Memory B cell (primary cell): ENCODE data around the gene MT1B.

Experiments used
- ATAC-seq: fragments of 150-1000 bp; cut with Tn5 transposase; 2 replicates; pipeline ENCODE4 v1.10.0; 2021; ENCODE audit warnings: low read depth, mild to moderate bottlenecking, moderate library complexity
- DNase-seq, 2 donors: peaks; one replicate each; pipeline ENCODE4 v3.0.0; 2022; ENCODE audit warnings: low spot score in 2 of 2
- H3K27ac Mint-ChIP-seq: one replicate; pipeline ENCODE4 v1.8.0; 2022; ENCODE audit warnings: mild to moderate bottlenecking, moderate library complexity, mixed read lengths
- H3K27me3 Mint-ChIP-seq: one replicate; pipeline ENCODE4 v1.8.0; 2022; ENCODE audit warnings: mixed read lengths
- H3K36me3 Mint-ChIP-seq: one replicate; pipeline ENCODE4 v1.8.0; 2022; ENCODE audit warnings: mild to moderate bottlenecking, mixed read lengths
- H3K4me1 Mint-ChIP-seq: one replicate; pipeline ENCODE4 v1.8.0; 2022; ENCODE audit warnings: mixed read lengths
- H3K4me3 Mint-ChIP-seq: one replicate; pipeline ENCODE4 v1.8.0; 2022; ENCODE audit warnings: mild to moderate bottlenecking, moderate library complexity, mixed read lengths
- H3K9me3 Mint-ChIP-seq: one replicate; pipeline ENCODE4 v1.8.0; 2022; ENCODE audit warnings: mixed read lengths

The MT1B gene

DNA sequence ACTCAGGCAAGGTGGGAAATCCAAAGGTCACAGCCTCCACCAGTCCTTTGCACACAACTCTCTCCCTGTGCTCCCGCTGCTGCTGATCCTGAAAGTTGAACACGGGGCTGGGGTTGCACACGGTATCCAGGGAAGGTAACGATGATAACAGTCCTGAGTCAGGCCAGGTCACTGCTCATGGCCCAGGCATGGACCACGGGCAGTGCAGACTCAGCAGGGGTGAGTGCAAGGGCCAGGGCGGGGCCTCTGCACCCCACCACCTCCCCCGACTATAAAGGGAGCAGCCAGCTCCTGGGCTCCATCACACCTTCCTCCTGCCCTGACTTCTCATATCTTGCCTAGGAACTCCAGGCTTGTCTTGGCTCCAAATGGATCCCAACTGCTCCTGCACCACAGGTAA is at the start of gene MT1B:
Gene MT1B (plus strand): TSS at position 301 of the 400 bp plus-strand sequence. CDS start 68 bp downstream, at position 369.
- Mint-ChIP-seq H3K27ac (no peak within 1 kb of the TSS), H3K36me3 (no peaks in the 10 kb centered on the region), H3K4me3 (no peak within 1 kb of the TSS), H3K27me3 (peaks cover 5% of the 10 kb centered on the region), H3K4me1 (peaks cover 9% of the 10 kb centered on the region), H3K9me3 (no peaks in the 10 kb centered on the region)
- DNase-seq (no peak), ATAC-seq (no peak)

DNA sequence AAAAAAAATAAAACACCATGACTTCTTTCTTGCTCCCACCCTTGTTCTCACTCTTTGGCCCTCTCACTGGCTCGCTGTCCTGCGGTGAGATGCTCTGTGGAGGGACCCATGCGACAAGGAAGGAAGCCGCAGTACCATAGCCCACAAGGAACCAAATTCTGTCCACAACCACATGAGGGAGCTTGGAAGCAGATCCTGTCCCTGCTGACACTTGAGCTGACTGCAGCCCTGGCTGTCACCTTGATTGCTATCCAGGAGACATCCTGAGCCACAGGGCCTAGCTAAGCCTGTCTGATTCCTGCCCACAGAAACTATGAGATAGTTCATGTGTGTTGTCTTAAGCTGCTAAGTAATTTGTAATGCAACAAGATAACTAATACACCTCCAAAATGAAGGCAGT is 48.1 kb upstream of the MT1B start:
- Mint-ChIP-seq H3K4me3 (no peak overlapping the region), H3K9me3 (no peaks in the 10 kb centered on the region), H3K36me3 (no peaks in the 10 kb centered on the region), H3K4me1 (peaks cover 10% of the 10 kb centered on the region), H3K27me3 (peaks cover 10% of the 10 kb centered on the region), H3K27ac (no peak overlapping the region)
- no peak for ATAC-seq
- no peak for DNase-seq

DNA sequence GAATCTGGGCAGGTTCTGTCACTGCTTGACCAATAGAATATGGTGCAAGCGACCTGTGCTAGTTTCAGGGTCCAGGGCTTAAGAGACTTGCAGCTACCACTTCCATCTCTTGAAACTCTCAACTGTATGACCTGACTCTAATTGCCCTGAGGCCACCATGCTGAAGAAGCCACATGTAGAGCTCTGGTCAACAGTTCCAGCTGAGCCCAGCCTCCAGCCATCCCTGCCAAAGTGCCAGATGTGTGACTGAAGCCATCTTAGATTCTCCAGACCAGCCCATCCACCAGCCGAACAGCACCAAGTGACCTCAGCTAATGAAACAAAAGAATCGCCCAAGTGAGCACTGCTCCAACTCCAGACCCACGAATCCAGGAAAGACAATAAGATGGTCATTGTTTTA is 46.7 kb upstream of the MT1B start:
- H3K36me3 Mint-ChIP-seq, result no peaks in the 10 kb centered on the region
- H3K27me3 Mint-ChIP-seq, result peaks cover 10% of the 10 kb centered on the region
- no peak overlapping the region for H3K27ac Mint-ChIP-seq
- ATAC-seq, result no peak
- peaks cover 17% of the 10 kb centered on the region for H3K4me1 Mint-ChIP-seq
- H3K4me3 Mint-ChIP-seq, result no peak overlapping the region
- H3K9me3 Mint-ChIP-seq, result no peaks in the 10 kb centered on the region
- DNase-seq, result no peak

GRCh38 chr16:56605475-56605874 is 46.2 kb upstream of the MT1B start:
- no peaks in the 10 kb centered on the region for H3K9me3 Mint-ChIP-seq
- H3K4me3 Mint-ChIP-seq, result no peak overlapping the region
- ATAC-seq (no peak), DNase-seq (no peak)
- peaks cover 7% of the 10 kb centered on the region for H3K27me3 Mint-ChIP-seq
- H3K27ac Mint-ChIP-seq, result no peak overlapping the region
- peaks cover 18% of the 10 kb centered on the region for H3K4me1 Mint-ChIP-seq
- no peaks in the 10 kb centered on the region for H3K36me3 Mint-ChIP-seq

- peaks cover 22% of the 10 kb centered on the region for H3K4me1 Mint-ChIP-seq
- no peak for DNase-seq
Observed at GRCh38 chr16:56606071-56606475, 45.6 kb upstream of the MT1B start.

DNA sequence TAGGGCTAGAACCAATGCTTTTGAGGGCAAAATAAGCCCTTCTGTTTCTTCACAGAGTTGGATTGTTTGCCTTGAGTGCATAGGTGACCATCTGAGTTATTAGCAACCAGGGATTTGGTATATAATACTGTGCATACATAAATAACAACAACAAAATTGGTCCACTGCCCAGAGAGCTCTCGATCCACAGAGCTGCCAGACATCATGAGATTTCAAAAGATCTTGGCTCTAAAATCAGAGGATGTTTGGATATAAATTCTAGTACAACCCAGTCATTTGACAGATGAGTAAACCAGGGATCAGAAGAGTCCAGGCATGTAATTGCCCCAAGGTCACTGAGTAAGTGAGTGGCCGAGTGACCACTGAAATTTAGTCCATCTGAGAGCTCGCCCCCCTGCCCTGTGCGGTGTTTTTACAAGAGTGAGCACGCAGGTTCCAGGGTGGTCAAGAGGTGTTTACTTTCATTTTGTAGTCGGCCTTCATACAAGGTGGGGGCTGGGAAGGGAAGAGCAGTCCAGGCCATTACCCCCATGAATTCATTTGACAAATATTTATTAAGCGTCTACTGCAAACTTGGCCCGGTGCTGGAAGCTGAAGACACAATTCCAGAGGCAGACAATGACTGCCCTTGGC is 45.1 kb upstream of the MT1B start:
- peak overlapping the region; percentile 27 for H3K4me3 Mint-ChIP-seq
- no peaks in the 10 kb centered on the region for H3K36me3 Mint-ChIP-seq
- H3K9me3 Mint-ChIP-seq, result no peaks in the 10 kb centered on the region
- ATAC-seq (no peak), DNase-seq (no peak)
- peak overlapping the region; percentile 17 for H3K27ac Mint-ChIP-seq
- peaks cover 2% of the 10 kb centered on the region for H3K27me3 Mint-ChIP-seq
- peaks cover 26% of the 10 kb centered on the region for H3K4me1 Mint-ChIP-seq

More at GRCh38 chr16:56606071-56606475, 45.6 kb upstream of the MT1B start:
- Mint-ChIP-seq H3K27me3 (peaks cover 3% of the 10 kb centered on the region), H3K36me3 (no peaks in the 10 kb centered on the region), H3K4me3 (no peak overlapping the region), H3K9me3 (no peaks in the 10 kb centered on the region), H3K27ac (no peak overlapping the region)
- ATAC-seq, result no peak

DNA sequence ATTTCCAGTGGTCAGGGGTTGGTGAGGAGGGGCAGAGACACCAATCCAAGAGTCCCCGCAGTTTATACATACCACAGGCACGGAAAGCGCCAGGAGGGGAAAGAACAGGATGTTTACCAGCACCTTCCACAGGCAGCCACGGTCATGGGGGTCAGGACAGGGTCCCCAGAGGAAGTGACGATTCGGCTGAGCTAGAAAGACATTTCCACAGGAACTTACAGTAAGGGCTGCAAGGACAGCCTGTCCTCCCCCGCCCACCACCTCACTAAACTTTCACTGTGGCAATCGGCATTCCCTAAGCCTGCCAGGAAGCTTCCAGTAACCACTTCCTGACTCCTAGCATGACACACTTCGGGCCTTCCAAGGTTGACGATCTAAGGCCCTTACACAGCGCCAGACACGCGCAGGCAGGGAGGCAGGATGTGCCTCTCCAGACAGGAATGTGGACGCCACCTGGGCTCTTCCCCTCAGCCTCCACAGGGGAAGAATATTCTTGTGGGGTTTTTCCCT is 44.5 kb upstream of the MT1B start:
- peaks cover 26% of the 10 kb centered on the region for H3K4me1 Mint-ChIP-seq
- no peak overlapping the region for H3K27ac Mint-ChIP-seq
- ATAC-seq, result no peak

DNA sequence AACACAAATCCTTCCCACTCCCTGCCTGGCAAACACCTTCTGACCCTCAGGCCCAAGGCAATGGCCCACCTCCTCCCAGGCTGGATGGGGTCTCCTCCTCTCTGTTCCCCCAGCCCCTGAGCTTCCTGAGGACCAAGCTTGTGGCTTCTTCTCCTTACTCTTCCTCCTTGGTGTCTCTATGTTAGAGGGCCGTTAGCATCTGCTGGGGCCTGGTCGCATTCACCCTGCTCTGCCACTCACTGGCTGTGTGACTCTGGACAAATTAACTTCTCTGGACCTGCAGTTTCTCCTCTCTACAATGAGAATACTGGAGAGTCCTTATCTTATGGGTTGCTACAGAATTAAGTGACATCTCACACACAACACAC is 44.0 kb upstream of the MT1B start:
- ATAC-seq, result no peak
- no peaks in the 10 kb centered on the region for H3K36me3 Mint-ChIP-seq
- no peak for DNase-seq
- H3K9me3 Mint-ChIP-seq, result no peaks in the 10 kb centered on the region
- peak overlapping the region; percentile 68 for H3K4me3 Mint-ChIP-seq
- H3K27ac Mint-ChIP-seq, result peak overlapping the region; percentile 19
- peaks cover 26% of the 10 kb centered on the region for H3K4me1 Mint-ChIP-seq
- H3K27me3 Mint-ChIP-seq, result peaks cover 2% of the 10 kb centered on the region

More for the DNA sequence above, 44.5 kb upstream of the MT1B start:
- DNase-seq, result no peak
- H3K27me3 Mint-ChIP-seq, result peaks cover 2% of the 10 kb centered on the region
- H3K36me3 Mint-ChIP-seq, result no peaks in the 10 kb centered on the region
- no peaks in the 10 kb centered on the region for H3K9me3 Mint-ChIP-seq
- peak overlapping the region; percentile 27 for H3K4me3 Mint-ChIP-seq

GRCh38 chr16:56608043-56608875 is 43.4 kb upstream of the MT1B start, which contains the start of gene MT2A:
Gene MT2A (plus strand): TSS chr16:56608584. CDS start chr16:56608656, 72 bp downstream.
- Mint-ChIP-seq H3K9me3 (no peaks in the 10 kb centered on the region), H3K4me3 (peak within 1 kb of the TSS; percentile 92), H3K27ac (peak within 1 kb of the TSS; percentile 86), H3K4me1 (peaks cover 26% of the 10 kb centered on the region), H3K27me3 (peaks cover 2% of the 10 kb centered on the region), H3K36me3 (no peaks in the 10 kb centered on the region)
- peak; percentile 68 to 69 for DNase-seq
- ATAC-seq, result peak; percentile 79

GRCh38 chr16:56608876-56609462 is 42.7 kb upstream of the MT1B start:
- no peaks in the 10 kb centered on the region for H3K9me3 Mint-ChIP-seq
- DNase-seq (no peak), ATAC-seq (no peak)
- no peaks in the 10 kb centered on the region for H3K27me3 Mint-ChIP-seq
- H3K27ac Mint-ChIP-seq, result peak overlapping the region; percentile 86
- no peaks in the 10 kb centered on the region for H3K36me3 Mint-ChIP-seq
- peak overlapping the region; percentile 92 for H3K4me3 Mint-ChIP-seq
- peaks cover 26% of the 10 kb centered on the region for H3K4me1 Mint-ChIP-seq

GRCh38 chr16:56609463-56609921 is 42.2 kb upstream of the MT1B start:
- H3K36me3 Mint-ChIP-seq, result no peaks in the 10 kb centered on the region
- H3K4me3 Mint-ChIP-seq, result peak overlapping the region; percentile 92
- H3K27ac Mint-ChIP-seq, result peak overlapping the region; percentile 86
- H3K27me3 Mint-ChIP-seq, result no peaks in the 10 kb centered on the region
- no peaks in the 10 kb centered on the region for H3K9me3 Mint-ChIP-seq
- DNase-seq (peak; percentile 63 to 77), ATAC-seq (peak; percentile 75)
- H3K4me1 Mint-ChIP-seq, result peaks cover 26% of the 10 kb centered on the region

- H3K27ac Mint-ChIP-seq, result peak overlapping the region; percentile 86
- ATAC-seq (peak; percentile 57), DNase-seq (peak in 1 of 2 donors; percentile 26)
- no peaks in the 10 kb centered on the region for H3K36me3 Mint-ChIP-seq
- H3K4me3 Mint-ChIP-seq, result peak overlapping the region; percentile 92
- peaks cover 26% of the 10 kb centered on the region for H3K4me1 Mint-ChIP-seq
- H3K27me3 Mint-ChIP-seq, result no peaks in the 10 kb centered on the region
- no peaks in the 10 kb centered on the region for H3K9me3 Mint-ChIP-seq
Observed at GRCh38 chr16:56610017-56610608, 41.6 kb upstream of the MT1B start.

GRCh38 chr16:56610609-56611111 is 41.0 kb upstream of the MT1B start:
- ATAC-seq (no peak), DNase-seq (no peak)
- no peaks in the 10 kb centered on the region for H3K27me3 Mint-ChIP-seq
- H3K4me3 Mint-ChIP-seq, result peak overlapping the region; percentile 72
- H3K4me1 Mint-ChIP-seq, result peaks cover 26% of the 10 kb centered on the region
- H3K36me3 Mint-ChIP-seq, result no peaks in the 10 kb centered on the region
- no peaks in the 10 kb centered on the region for H3K9me3 Mint-ChIP-seq
- H3K27ac Mint-ChIP-seq, result peak overlapping the region; percentile 86
